HL-60 (cell line): ENCODE data around the gene TRDN.

Experiments used
- CTCF ChIP-seq: IDR thresholded peaks from one replicate; pipeline ENCODE4 v1.5.1; 2011; ENCODE audit warnings: low read length, control low read depth, inconsistent platforms; ENCODE audit not compliant: insufficient read depth
- POLR2AphosphoS5 ChIP-seq: IDR thresholded peaks from 2 replicates; pipeline ENCODE4 v1.6.1; 2012; ENCODE audit warnings: low read depth
- REST ChIP-seq: IDR thresholded peaks from 2 replicates; pipeline ENCODE4 v1.6.1; 2012; ENCODE audit warnings: low read depth; ENCODE audit not compliant: insufficient replicate concordance

- TF ChIP-seq CTCF, result no peak
- TF ChIP-seq POLR2AphosphoS5, result no peak
- no peak for TF ChIP-seq REST
Measured at GRCh38 chr6:123662757-123663156, 26.0 kb upstream of the TRDN start.
